ENCODE measurements around the gene PIP4K2A. TPM values are rescaled to one million over a fixed set of nuclear protein-coding genes. Genes with fewer than 3 reads are reported as not detected.
A peak's percentile ranks its signal among the peaks of the same experiment; 100 is the strongest.
"Not testable (repeated sequence)": the region's sequence is repeated elsewhere in the genome, so short reads cannot be mapped to it uniquely, and the experiment has no call there.

PIP4K2A gene
- total RNA-seq, 1 experiment from 2014 or later, result 20.2 TPM

DNA sequence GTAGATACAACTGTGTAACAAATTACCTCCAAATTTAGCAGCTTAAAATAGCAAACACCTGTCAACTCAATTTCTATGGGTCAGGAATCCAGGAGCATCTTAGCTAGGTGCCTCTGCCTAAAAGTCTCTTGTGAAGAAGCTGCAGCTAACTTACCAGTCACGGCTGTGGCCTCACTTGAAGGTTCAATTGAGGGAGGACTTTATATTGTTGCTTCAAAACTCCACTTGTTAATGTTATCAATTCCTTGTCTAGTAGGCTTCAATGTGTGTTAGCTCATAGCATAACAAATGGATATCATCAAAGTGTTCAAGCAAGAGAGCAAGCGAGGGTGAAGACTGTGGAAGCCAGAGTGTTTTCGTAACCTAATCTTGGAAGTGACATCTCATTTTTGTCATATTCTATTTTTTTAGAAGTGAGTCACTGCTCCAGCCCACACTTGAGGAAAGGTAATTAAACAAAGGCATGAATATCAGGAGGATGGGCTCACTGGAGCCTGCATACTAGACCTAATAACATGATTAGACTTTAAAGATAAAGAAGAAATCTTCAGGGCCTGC is 196.1 kb downstream of the PIP4K2A start:
- no peak for TF ChIP-seq EZH2 (IDR thresholded peaks at IDR 0.05; ENCODE audit: low read length, unreplicated experiment)
- TF ChIP-seq, protein P1, sequence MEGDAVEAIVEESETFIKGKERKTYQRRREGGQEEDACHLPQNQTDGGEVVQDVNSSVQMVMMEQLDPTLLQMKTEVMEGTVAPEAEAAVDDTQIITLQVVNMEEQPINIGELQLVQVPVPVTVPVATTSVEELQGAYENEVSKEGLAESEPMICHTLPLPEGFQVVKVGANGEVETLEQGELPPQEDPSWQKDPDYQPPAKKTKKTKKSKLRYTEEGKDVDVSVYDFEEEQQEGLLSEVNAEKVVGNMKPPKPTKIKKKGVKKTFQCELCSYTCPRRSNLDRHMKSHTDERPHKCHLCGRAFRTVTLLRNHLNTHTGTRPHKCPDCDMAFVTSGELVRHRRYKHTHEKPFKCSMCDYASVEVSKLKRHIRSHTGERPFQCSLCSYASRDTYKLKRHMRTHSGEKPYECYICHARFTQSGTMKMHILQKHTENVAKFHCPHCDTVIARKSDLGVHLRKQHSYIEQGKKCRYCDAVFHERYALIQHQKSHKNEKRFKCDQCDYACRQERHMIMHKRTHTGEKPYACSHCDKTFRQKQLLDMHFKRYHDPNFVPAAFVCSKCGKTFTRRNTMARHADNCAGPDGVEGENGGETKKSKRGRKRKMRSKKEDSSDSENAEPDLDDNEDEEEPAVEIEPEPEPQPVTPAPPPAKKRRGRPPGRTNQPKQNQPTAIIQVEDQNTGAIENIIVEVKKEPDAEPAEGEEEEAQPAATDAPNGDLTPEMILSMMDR (conservative IDR thresholded peaks at IDR 0.05; ENCODE audit: low read depth, low read length), result no peak
- TF ChIP-seq EZH2phosphoT487 (IDR thresholded peaks at IDR 0.05; ENCODE audit: borderline replicate concordance, low read length), result no peak
- intact Hi-C loops (cut with micrococcal nuclease), result no loop called here
- Histone ChIP-seq H3K4me2 (ENCODE audit: low read length) (no peak overlapping the region), H3K79me2 (ENCODE audit: low read length) (no peaks in the 10 kb centered on the region), H3K4me3 (ENCODE audit: low read length) (no peak overlapping the region), H4K20me1 (ENCODE audit: low read length) (no peaks in the 10 kb centered on the region), H3K9me3 (ENCODE audit: low read length) (no peaks in the 10 kb centered on the region), H3K36me3 (ENCODE audit: low read depth, low read length) (no peaks in the 10 kb centered on the region), H3K9ac (ENCODE audit: low read length) (no peak overlapping the region), H3K9me2 (replicated peaks; ENCODE audit: low read length) (no peaks in the 10 kb centered on the region), H3K27ac (ENCODE audit: low read length) (no peak overlapping the region), H2AFZ (ENCODE audit: low read length) (no peak overlapping the region), H3K27me3 (ENCODE audit: low read length) (no peaks in the 10 kb centered on the region), H3K4me1 (ENCODE audit: insufficient read depth, low read length) (peaks cover 9% of the 10 kb centered on the region), H3F3A (ENCODE audit: low read length, unreplicated experiment) (no peaks in the 10 kb centered on the region)
- no peak for DNase-seq
- no peak for ATAC-seq
- POLR2A ChIA-PET (ENCODE audit: unreplicated experiment), result no interaction called here
- BruUV-seq (replicated peaks), result no TSS peak
- CTCF ChIA-PET, result no interaction called here

DNA sequence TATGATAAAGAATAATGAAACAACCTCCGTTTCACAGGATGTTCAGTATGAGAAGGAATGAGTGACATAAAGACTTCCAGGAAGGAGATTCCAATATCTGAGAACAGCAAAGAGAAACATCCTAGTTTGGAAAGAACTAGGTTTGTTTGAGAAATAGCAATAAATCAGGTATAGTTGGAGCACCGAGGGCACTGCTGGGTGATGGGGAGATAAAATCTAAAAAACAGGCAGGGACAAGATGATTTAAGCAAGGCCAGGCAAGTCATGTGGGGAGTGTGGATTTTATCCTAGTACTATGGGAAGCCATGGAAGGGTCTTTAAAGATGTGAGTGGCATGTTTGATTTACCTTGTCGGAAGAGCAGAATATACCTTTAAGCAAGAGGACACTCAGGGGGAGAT is 199.4 kb downstream of the PIP4K2A start:
- POLR2A ChIA-PET (ENCODE audit: unreplicated experiment), result no interaction called here
- ATAC-seq, result no peak
- Histone ChIP-seq H3K27ac (ENCODE audit: low read length) (no peak overlapping the region), H3K79me2 (ENCODE audit: low read length) (no peaks in the 10 kb centered on the region), H3K4me2 (ENCODE audit: low read length) (no peak overlapping the region), H4K20me1 (ENCODE audit: low read length) (no peaks in the 10 kb centered on the region), H3K9ac (ENCODE audit: low read length) (no peak overlapping the region), H3K9me3 (ENCODE audit: low read length) (no peaks in the 10 kb centered on the region), H3K27me3 (ENCODE audit: low read length) (no peaks in the 10 kb centered on the region), H3K9me2 (replicated peaks; ENCODE audit: low read length) (no peaks in the 10 kb centered on the region), H2AFZ (ENCODE audit: low read length) (no peak overlapping the region), H3K4me1 (ENCODE audit: insufficient read depth, low read length) (peaks cover 9% of the 10 kb centered on the region), H3K36me3 (ENCODE audit: low read depth, low read length) (no peaks in the 10 kb centered on the region), H3F3A (ENCODE audit: low read length, unreplicated experiment) (no peaks in the 10 kb centered on the region), H3K4me3 (ENCODE audit: low read length) (no peak overlapping the region)
- DNase-seq, result no peak
- intact Hi-C loops (cut with micrococcal nuclease), result no loop called here
- CTCF ChIA-PET, result no interaction called here
- no TSS peak for BruUV-seq (replicated peaks)
- TF ChIP-seq, protein P1 (conservative IDR thresholded peaks at IDR 0.05; ENCODE audit: low read depth, low read length), result no peak
- no peak for TF ChIP-seq EZH2 (IDR thresholded peaks at IDR 0.05; ENCODE audit: low read length, unreplicated experiment)
- TF ChIP-seq EZH2phosphoT487 (IDR thresholded peaks at IDR 0.05; ENCODE audit: borderline replicate concordance, low read length), result no peak

DNA sequence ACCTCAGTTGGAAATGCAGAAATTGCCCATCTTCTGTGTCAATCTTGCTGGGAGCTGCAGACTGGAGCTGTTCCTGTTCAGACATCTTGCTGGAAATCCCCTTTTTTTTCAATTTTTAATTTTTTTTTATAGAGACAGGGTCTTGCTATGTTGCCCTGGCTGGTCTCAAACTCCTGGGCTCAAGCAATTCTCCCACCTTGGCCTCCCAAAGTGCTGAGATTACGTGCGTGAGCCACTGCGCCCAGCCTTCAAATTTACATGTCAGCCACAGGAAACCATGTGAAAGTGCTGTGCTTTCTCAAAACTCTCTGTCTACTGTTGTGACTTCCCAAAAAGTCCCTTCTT is 200.0 kb downstream of the PIP4K2A start:
- H3K9me3 ChIP-seq (ENCODE audit: low read length); CTCF ChIA-PET; H3F3A ChIP-seq (ENCODE audit: low read length, unreplicated experiment): not testable (repeated sequence)

DNA sequence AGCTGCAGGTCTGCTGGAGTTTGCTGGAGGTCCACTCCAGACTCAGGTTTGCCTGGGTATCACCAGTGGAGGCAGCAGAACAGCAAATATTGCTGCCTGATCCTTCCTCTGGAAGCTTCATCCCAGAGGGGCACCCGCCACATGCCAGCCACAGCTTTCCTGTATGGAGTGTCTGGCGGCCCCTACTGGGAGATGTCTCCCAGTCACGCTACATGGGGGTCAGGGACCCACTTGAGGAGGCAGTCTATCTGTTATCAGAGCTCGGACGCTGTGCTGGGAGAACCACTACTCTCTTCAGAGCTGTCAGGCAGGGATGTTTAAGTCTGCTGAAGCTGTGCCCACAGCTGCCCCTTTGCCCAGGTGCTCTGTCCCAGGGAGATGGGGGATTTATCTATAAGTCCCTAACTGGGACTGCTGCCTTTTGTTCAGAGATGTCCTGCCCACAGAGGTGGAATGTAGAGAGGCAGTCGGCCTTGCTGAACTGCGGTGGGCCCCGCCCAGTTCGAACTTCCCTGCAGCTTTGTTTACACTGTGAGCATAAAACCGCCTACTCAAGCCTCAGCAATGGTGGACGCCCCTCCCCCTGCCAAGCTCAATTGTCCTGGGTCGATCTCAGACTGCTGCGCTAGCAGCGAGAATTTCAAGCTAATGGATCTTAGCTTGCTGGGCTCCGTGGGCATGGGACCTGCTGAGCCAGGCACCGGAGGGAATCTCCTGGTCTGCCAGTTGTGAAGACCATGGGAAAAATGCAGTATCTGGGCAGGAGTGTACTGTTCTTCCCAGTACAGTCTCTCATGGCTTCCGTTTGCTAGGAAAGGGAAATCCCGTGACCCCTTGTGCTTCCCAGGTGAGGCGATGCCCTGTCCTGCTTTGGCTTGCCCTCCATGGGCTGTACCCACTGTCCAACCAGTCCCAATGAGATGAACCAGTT is 200.6 kb downstream of the PIP4K2A start:
- H3F3A ChIP-seq (ENCODE audit: low read length, unreplicated experiment); H4K20me1 ChIP-seq (ENCODE audit: low read length); H3K9me2 ChIP-seq (replicated peaks; ENCODE audit: low read length); CTCF ChIA-PET; POLR2A ChIA-PET (ENCODE audit: unreplicated experiment); H3K27ac ChIP-seq (ENCODE audit: low read length); BruUV-seq (replicated peaks); H3K4me1 ChIP-seq (ENCODE audit: insufficient read depth, low read length); H3K9me3 ChIP-seq (ENCODE audit: low read length); intact Hi-C loops (cut with micrococcal nuclease); H3K36me3 ChIP-seq (ENCODE audit: low read depth, low read length); H3K27me3 ChIP-seq (ENCODE audit: low read length); H3K9ac ChIP-seq (ENCODE audit: low read length); H3K79me2 ChIP-seq (ENCODE audit: low read length): not testable (repeated sequence)
- peak; percentile 70 for DNase-seq
- peak; percentile 89 for ATAC-seq
- peak overlapping the region; percentile 72 for H3K4me2 ChIP-seq (ENCODE audit: low read length)
- peak overlapping the region; percentile 40; the same call in 1 of the 2 replicates for H3K4me3 ChIP-seq (ENCODE audit: low read length)
- peak overlapping the region; percentile 73 for H2AFZ ChIP-seq (ENCODE audit: low read length)

More for the DNA sequence above, 200.0 kb downstream of the PIP4K2A start:
- ATAC-seq; H4K20me1 ChIP-seq (ENCODE audit: low read length); BruUV-seq (replicated peaks); H3K9me2 ChIP-seq (replicated peaks; ENCODE audit: low read length); H3K27me3 ChIP-seq (ENCODE audit: low read length); H3K4me2 ChIP-seq (ENCODE audit: low read length); H3K9ac ChIP-seq (ENCODE audit: low read length); H3K79me2 ChIP-seq (ENCODE audit: low read length); H3K27ac ChIP-seq (ENCODE audit: low read length); H3K4me3 ChIP-seq (ENCODE audit: low read length); intact Hi-C loops (cut with micrococcal nuclease); DNase-seq; H3K4me1 ChIP-seq (ENCODE audit: insufficient read depth, low read length); H3K36me3 ChIP-seq (ENCODE audit: low read depth, low read length); POLR2A ChIA-PET (ENCODE audit: unreplicated experiment): not testable (repeated sequence)
- peak overlapping the region; percentile 73; the same call in 1 of the 2 replicates for H2AFZ ChIP-seq (ENCODE audit: low read length)

DNA sequence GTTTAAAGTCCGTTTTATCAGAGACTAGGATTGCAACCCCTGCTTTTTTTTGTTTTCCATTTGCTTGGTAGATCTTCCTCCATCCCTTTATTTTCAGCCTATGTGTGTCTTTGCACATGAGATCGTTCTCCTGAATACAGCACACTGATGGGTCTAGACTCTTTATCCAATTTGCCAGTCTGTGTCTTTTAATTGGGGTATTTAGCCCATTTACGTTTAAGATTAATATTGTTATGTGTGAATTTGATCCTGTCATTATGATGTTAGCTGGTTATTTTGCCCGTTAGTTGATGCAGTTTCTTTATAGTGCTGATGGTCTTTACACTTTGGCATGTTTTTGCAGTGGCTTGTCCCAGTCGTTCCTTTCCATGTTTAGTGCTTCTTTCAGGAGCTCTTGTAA is 202.4 kb downstream of the PIP4K2A start:
- H3K4me1 ChIP-seq (ENCODE audit: insufficient read depth, low read length); H3K36me3 ChIP-seq (ENCODE audit: low read depth, low read length); H4K20me1 ChIP-seq (ENCODE audit: low read length); H3K4me3 ChIP-seq (ENCODE audit: low read length); H3K27ac ChIP-seq (ENCODE audit: low read length); H3F3A ChIP-seq (ENCODE audit: low read length, unreplicated experiment); H3K9ac ChIP-seq (ENCODE audit: low read length); H3K9me2 ChIP-seq (replicated peaks; ENCODE audit: low read length); intact Hi-C loops (cut with micrococcal nuclease); H3K9me3 ChIP-seq (ENCODE audit: low read length); H3K4me2 ChIP-seq (ENCODE audit: low read length); H2AFZ ChIP-seq (ENCODE audit: low read length); POLR2A ChIA-PET (ENCODE audit: unreplicated experiment); BruUV-seq (replicated peaks); DNase-seq; ATAC-seq; H3K27me3 ChIP-seq (ENCODE audit: low read length); H3K79me2 ChIP-seq (ENCODE audit: low read length); CTCF ChIA-PET: not testable (repeated sequence)

All from PC-3 (cell line).